ENCODE measurements around the gene RASD1. TPM values are rescaled to one million over a fixed set of nuclear protein-coding genes. Genes with fewer than 3 reads are reported as not detected.

Gene RASD1
- total RNA-seq, 5 donors from 2014 or later (not counting 1 experiment from before 2014, with no cell fraction given) = 0.70 to 2.9 (median 2.0) TPM

DNA sequence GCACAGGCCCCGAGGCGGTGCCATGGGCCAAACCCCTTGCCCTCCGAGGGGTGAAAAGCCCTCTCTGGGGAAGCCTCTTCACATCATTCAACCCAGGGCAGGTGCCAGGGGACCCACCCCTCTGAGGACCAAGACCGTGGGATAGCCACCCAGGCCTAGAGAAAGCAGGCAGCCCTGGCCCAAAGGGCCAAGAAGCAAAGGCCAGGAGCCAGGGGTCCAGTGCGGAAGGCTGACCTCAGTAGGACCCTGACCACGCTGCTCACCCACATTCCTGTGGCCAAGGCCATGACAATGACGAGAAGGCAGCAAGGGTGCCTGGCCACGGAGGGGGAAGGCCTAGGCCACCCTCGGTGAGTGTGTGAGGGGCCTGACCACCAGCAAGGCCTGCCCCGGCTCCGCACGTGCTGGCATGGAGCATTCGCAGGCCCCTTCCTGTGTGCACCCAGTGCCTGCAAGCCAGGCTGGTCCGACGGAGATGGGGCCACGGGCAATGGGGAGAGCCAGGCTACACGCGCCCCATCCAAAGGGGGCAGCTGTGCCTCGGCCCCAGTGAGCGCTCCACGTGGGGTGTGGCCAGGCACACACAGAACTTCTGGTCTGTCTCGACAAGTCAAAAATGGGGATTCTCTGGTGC is 24.5 kb upstream of the RASD1 start:
- no peaks in the 10 kb centered on the region for H3K4me1 ChIP-seq (ENCODE audit: control insufficient read depth in 1 of 2, extremely low read depth in 1 of 2, insufficient read depth in 2 of 2, low read length in 2 of 2)
- no peak for ATAC-seq (replicated peaks in 1 of 4)
- Mint-ChIP-seq H3K4me1 (no peaks in the 10 kb centered on the region), H3K27me3 (no peaks in the 10 kb centered on the region), H3K4me3 (no peak overlapping the region), H3K36me3 (peaks cover 3% of the 10 kb centered on the region), H3K9me3 (no peaks in the 10 kb centered on the region), H3K27ac (no peak overlapping the region)
- WGBS (ENCODE audit: insufficient coverage) = 90% methylated on average over 19 of the region's 22 CpGs
- H3K27ac ChIP-seq (ENCODE audit: low read length) = no peak overlapping the region
- no peak for DNase-seq
- no peaks in the 10 kb centered on the region for H3K36me3 ChIP-seq (ENCODE audit: control insufficient read depth in 2 of 2, extremely low read depth in 1 of 2, insufficient read depth in 1 of 2, low read length in 1 of 2)
- POLR2A ChIA-PET = interaction anchor here in 1 of 2 donors (0.6 kb wide), 1 partner anchor 360 kb away, joined by 3 read pairs; no protein-coding TSS in a partner anchor
- H3K4me3 ChIP-seq (ENCODE audit: control insufficient read depth in 1 of 2, extremely low read depth in 1 of 2, low read length in 1 of 2) = no peak overlapping the region
- no peaks in the 10 kb centered on the region for H3K9me3 ChIP-seq
- CTCF ChIA-PET = no interaction called here
- H3K27me3 ChIP-seq (replicated peaks in 1 of 2; ENCODE audit: control insufficient read depth in 2 of 2, extremely low read depth in 1 of 2, insufficient read depth in 2 of 2, low read length in 1 of 2) = no peaks in the 10 kb centered on the region

- 98% methylated on average over 6 of the region's 10 CpGs for WGBS (ENCODE audit: insufficient coverage)
- Mint-ChIP-seq H3K27ac (no peak overlapping the region), H3K9me3 (no peaks in the 10 kb centered on the region), H3K4me1 (no peaks in the 10 kb centered on the region), H3K4me3 (no peak overlapping the region), H3K36me3 (peaks cover 3% of the 10 kb centered on the region), H3K27me3 (no peaks in the 10 kb centered on the region)
- CTCF ChIA-PET = no interaction called here
- H3K9me3 ChIP-seq = no peaks in the 10 kb centered on the region
- no peaks in the 10 kb centered on the region for H3K36me3 ChIP-seq (ENCODE audit: control insufficient read depth in 2 of 2, extremely low read depth in 1 of 2, insufficient read depth in 1 of 2, low read length in 1 of 2)
- no peaks in the 10 kb centered on the region for H3K27me3 ChIP-seq (replicated peaks in 1 of 2; ENCODE audit: control insufficient read depth in 2 of 2, extremely low read depth in 1 of 2, insufficient read depth in 2 of 2, low read length in 1 of 2)
- H3K4me3 ChIP-seq (ENCODE audit: control insufficient read depth in 1 of 2, extremely low read depth in 1 of 2, low read length in 1 of 2) = no peak overlapping the region
- ATAC-seq (replicated peaks in 1 of 4) = no peak
- H3K27ac ChIP-seq (ENCODE audit: low read length) = no peak overlapping the region
- H3K4me1 ChIP-seq (ENCODE audit: control insufficient read depth in 1 of 2, extremely low read depth in 1 of 2, insufficient read depth in 2 of 2, low read length in 2 of 2) = no peaks in the 10 kb centered on the region
- POLR2A ChIA-PET = no interaction called here
- no peak for DNase-seq
These were observed 23.7 kb upstream of the RASD1 start for GRCh38 chr17:17519886-17520285.

GRCh38 chr17:17518951-17519350 is 22.8 kb upstream of the RASD1 start:
- Histone ChIP-seq H3K36me3 (ENCODE audit: control insufficient read depth in 2 of 2, extremely low read depth in 1 of 2, insufficient read depth in 1 of 2, low read length in 1 of 2) (no peaks in the 10 kb centered on the region), H3K27me3 (replicated peaks in 1 of 2; ENCODE audit: control insufficient read depth in 2 of 2, extremely low read depth in 1 of 2, insufficient read depth in 2 of 2, low read length in 1 of 2) (no peaks in the 10 kb centered on the region), H3K27ac (ENCODE audit: low read length) (no peak overlapping the region), H3K4me3 (ENCODE audit: control insufficient read depth in 1 of 2, extremely low read depth in 1 of 2, low read length in 1 of 2) (no peak overlapping the region), H3K4me1 (ENCODE audit: control insufficient read depth in 1 of 2, extremely low read depth in 1 of 2, insufficient read depth in 2 of 2, low read length in 2 of 2) (no peaks in the 10 kb centered on the region), H3K9me3 (no peaks in the 10 kb centered on the region)
- no peaks in the 10 kb centered on the region for H3K4me1 Mint-ChIP-seq
- ATAC-seq (replicated peaks in 1 of 4) = no peak
- ChIA-PET CTCF (interaction anchor here in 1 of 2 donors (0.6 kb wide), 1 partner anchor 498 kb away, joined by 4 read pairs; no protein-coding TSS in a partner anchor), POLR2A (no interaction called here)
- no peak for DNase-seq
- peaks cover 3% of the 10 kb centered on the region for H3K36me3 Mint-ChIP-seq
- 89% methylated on average over 4 of the region's 5 CpGs for WGBS (ENCODE audit: insufficient coverage)
- no peaks in the 10 kb centered on the region for H3K27me3 Mint-ChIP-seq
- H3K4me3 Mint-ChIP-seq = no peak overlapping the region
- H3K27ac Mint-ChIP-seq = no peak overlapping the region
- H3K9me3 Mint-ChIP-seq = no peaks in the 10 kb centered on the region

GRCh38 chr17:17518014-17518413 is 21.8 kb upstream of the RASD1 start:
- Histone ChIP-seq H3K4me3 (ENCODE audit: control insufficient read depth in 1 of 2, extremely low read depth in 1 of 2, low read length in 1 of 2) (no peak overlapping the region), H3K4me1 (ENCODE audit: control insufficient read depth in 1 of 2, extremely low read depth in 1 of 2, insufficient read depth in 2 of 2, low read length in 2 of 2) (no peaks in the 10 kb centered on the region), H3K9me3 (no peaks in the 10 kb centered on the region), H3K36me3 (ENCODE audit: control insufficient read depth in 2 of 2, extremely low read depth in 1 of 2, insufficient read depth in 1 of 2, low read length in 1 of 2) (no peaks in the 10 kb centered on the region), H3K27ac (ENCODE audit: low read length) (no peak overlapping the region), H3K27me3 (replicated peaks in 1 of 2; ENCODE audit: control insufficient read depth in 2 of 2, extremely low read depth in 1 of 2, insufficient read depth in 2 of 2, low read length in 1 of 2) (no peaks in the 10 kb centered on the region)
- WGBS (ENCODE audit: insufficient coverage) = 86% methylated on average over 15 of the region's 15 CpGs
- Mint-ChIP-seq H3K36me3 (peaks cover 3% of the 10 kb centered on the region), H3K27me3 (no peaks in the 10 kb centered on the region), H3K4me3 (no peak overlapping the region), H3K9me3 (no peaks in the 10 kb centered on the region), H3K4me1 (no peaks in the 10 kb centered on the region), H3K27ac (no peak overlapping the region)
- POLR2A ChIA-PET = no interaction called here
- CTCF ChIA-PET = interaction anchor here in 1 of 2 donors (0.6 kb wide), 1 partner anchor 1187 kb away, joined by 3 read pairs; no protein-coding TSS in a partner anchor
- DNase-seq (no peak), ATAC-seq (replicated peaks in 1 of 4) (no peak)

GRCh38 chr17:17516941-17517720 is 20.9 kb upstream of the RASD1 start:
- no peaks in the 10 kb centered on the region for H3K9me3 Mint-ChIP-seq

GRCh38 chr17:17515934-17516930 is 20.0 kb upstream of the RASD1 start:
- no peak overlapping the region for H3K27ac Mint-ChIP-seq
- no peak for ATAC-seq (replicated peaks in 1 of 4)
- H3K9me3 Mint-ChIP-seq = no peaks in the 10 kb centered on the region
- no peaks in the 10 kb centered on the region for H3K27me3 Mint-ChIP-seq
- H3K9me3 ChIP-seq = no peaks in the 10 kb centered on the region
- DNase-seq = no peak
- no peak overlapping the region for H3K4me3 ChIP-seq (ENCODE audit: control insufficient read depth in 1 of 2, extremely low read depth in 1 of 2, low read length in 1 of 2)
- H3K4me1 Mint-ChIP-seq = no peaks in the 10 kb centered on the region
- no peak overlapping the region for H3K4me3 Mint-ChIP-seq
- 79% methylated on average over 14 of the region's 21 CpGs for WGBS (ENCODE audit: insufficient coverage)
- no peaks in the 10 kb centered on the region for H3K27me3 ChIP-seq (replicated peaks in 1 of 2; ENCODE audit: control insufficient read depth in 2 of 2, extremely low read depth in 1 of 2, insufficient read depth in 2 of 2, low read length in 1 of 2)
- ChIA-PET CTCF (interaction anchor here in 1 of 2 donors (0.7 kb wide), 1 partner anchor 18 kb away, joined by 4 read pairs; no protein-coding TSS in a partner anchor), POLR2A (no interaction called here)
- H3K4me1 ChIP-seq (ENCODE audit: control insufficient read depth in 1 of 2, extremely low read depth in 1 of 2, insufficient read depth in 2 of 2, low read length in 2 of 2) = no peaks in the 10 kb centered on the region
- peaks cover 3% of the 10 kb centered on the region for H3K36me3 Mint-ChIP-seq
- peaks cover 0 to 3% of the 10 kb centered on the region in 2 donors for H3K36me3 ChIP-seq (ENCODE audit: control insufficient read depth in 2 of 2, extremely low read depth in 1 of 2, insufficient read depth in 1 of 2, low read length in 1 of 2)
- H3K27ac ChIP-seq (ENCODE audit: low read length) = no peak overlapping the region

More at GRCh38 chr17:17516941-17517720, 20.9 kb upstream of the RASD1 start:
- Histone ChIP-seq H3K27me3 (replicated peaks in 1 of 2; ENCODE audit: control insufficient read depth in 2 of 2, extremely low read depth in 1 of 2, insufficient read depth in 2 of 2, low read length in 1 of 2) (no peaks in the 10 kb centered on the region), H3K4me3 (ENCODE audit: control insufficient read depth in 1 of 2, extremely low read depth in 1 of 2, low read length in 1 of 2) (no peak overlapping the region), H3K27ac (ENCODE audit: low read length) (no peak overlapping the region), H3K9me3 (no peaks in the 10 kb centered on the region), H3K4me1 (ENCODE audit: control insufficient read depth in 1 of 2, extremely low read depth in 1 of 2, insufficient read depth in 2 of 2, low read length in 2 of 2) (no peaks in the 10 kb centered on the region), H3K36me3 (ENCODE audit: control insufficient read depth in 2 of 2, extremely low read depth in 1 of 2, insufficient read depth in 1 of 2, low read length in 1 of 2) (peaks cover 0 to 3% of the 10 kb centered on the region in 2 donors)
- POLR2A ChIA-PET = no interaction called here
- Mint-ChIP-seq H3K27ac (no peak overlapping the region), H3K36me3 (peaks cover 3% of the 10 kb centered on the region), H3K4me1 (no peaks in the 10 kb centered on the region), H3K27me3 (no peaks in the 10 kb centered on the region), H3K4me3 (no peak overlapping the region)
- CTCF ChIA-PET = interaction anchor here in 1 of 2 donors (0.7 kb wide), 1 partner anchor 19 kb away, joined by 4 read pairs; no protein-coding TSS in a partner anchor
- 85% methylated on average over 10 of the region's 14 CpGs for WGBS (ENCODE audit: insufficient coverage)
- DNase-seq (no peak), ATAC-seq (replicated peaks in 1 of 4) (no peak)
